ENCODE data around the gene BRSK2. TPM values are rescaled to one million over a fixed set of nuclear protein-coding genes. Genes with fewer than 3 reads are reported as not detected.

BRSK2 gene
- total RNA-seq, 4 donors from 2014 or later, result 0.26 to 0.30 TPM; not detected in 2

DNA sequence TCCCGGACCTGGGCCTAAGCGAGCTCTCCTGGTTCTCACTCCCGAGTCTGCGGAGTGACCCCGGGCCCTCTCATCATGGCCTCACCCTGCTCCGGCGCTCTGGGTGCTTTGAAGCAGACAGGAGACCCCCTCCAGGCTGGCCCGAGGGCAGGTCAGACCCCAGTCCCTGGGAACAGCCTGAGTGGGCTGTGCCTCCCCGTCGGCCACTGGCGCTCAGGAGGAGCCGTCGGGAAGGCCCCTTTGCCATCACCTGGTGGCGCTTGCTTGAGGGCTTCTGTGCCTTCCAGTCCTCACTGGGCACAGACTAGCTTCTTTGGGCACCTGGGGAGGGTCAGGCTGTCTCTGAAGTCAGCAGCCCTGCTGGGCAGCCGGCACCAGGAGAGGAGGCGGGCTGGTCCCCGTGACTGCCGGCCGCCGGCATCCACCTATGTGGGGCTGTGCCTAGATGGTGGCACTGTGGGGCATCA, 6.7 kb downstream of the BRSK2 start:
- H3K27me3 ChIP-seq, result peaks cover 83% of the 10 kb centered on the region
- WGBS, result 96% methylated on average over 14 of the region's 20 CpGs
- TF ChIP-seq POLR2AphosphoS5 (IDR thresholded peaks at IDR 0.05) (no peak), POLR2A (IDR thresholded peaks at IDR 0.05) (no peak), EP300 (IDR thresholded peaks at IDR 0.05) (no peak)
- TF ChIP-seq, protein P1, sequence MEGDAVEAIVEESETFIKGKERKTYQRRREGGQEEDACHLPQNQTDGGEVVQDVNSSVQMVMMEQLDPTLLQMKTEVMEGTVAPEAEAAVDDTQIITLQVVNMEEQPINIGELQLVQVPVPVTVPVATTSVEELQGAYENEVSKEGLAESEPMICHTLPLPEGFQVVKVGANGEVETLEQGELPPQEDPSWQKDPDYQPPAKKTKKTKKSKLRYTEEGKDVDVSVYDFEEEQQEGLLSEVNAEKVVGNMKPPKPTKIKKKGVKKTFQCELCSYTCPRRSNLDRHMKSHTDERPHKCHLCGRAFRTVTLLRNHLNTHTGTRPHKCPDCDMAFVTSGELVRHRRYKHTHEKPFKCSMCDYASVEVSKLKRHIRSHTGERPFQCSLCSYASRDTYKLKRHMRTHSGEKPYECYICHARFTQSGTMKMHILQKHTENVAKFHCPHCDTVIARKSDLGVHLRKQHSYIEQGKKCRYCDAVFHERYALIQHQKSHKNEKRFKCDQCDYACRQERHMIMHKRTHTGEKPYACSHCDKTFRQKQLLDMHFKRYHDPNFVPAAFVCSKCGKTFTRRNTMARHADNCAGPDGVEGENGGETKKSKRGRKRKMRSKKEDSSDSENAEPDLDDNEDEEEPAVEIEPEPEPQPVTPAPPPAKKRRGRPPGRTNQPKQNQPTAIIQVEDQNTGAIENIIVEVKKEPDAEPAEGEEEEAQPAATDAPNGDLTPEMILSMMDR (IDR thresholded peaks at IDR 0.05), result no peak

DNA sequence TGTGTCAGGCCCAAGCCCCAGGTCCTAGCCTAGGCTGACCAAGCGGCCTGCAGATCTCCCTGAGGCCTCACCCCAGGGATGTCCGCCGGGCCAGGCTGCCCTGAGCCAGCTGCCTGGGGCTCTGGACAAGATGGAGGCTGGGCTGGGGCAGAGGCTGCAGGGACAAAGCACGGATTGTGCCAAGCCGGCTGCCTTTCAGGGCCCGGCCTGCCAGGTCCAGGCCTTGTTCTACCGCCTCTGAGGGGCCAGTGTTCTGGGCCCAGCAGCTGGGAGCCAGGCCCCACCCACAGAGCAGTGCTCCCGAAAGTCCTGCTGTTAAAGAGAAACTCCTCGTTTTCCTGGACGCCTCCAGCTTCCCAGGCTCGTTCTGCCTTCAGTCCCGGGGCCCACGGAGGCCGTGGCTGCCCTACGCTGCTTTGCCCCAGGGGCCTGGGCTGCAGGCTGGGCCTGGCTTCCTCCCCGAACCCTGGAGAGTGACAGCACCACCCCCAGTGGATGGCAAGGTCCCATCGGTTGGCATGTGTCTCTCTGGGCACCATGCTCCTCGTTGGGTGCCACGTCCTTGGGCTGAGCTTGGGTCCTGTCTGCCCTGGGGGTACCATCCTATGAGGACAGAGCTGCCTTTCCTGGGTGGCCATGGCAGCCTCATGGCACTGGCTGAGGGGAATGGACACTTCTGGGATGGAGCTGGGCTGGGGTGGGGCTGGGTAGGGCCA, 7.6 kb downstream of the BRSK2 start:
- no peak overlapping the region for H3K27ac ChIP-seq
- WGBS, result no CpG with 5 or more reads among the region's 19 CpGs
- DNase-seq (ENCODE audit: low spot score in 2 of 2), result no peak
- H3K9me3 ChIP-seq, result no peaks in the 10 kb centered on the region
- H3K4me1 ChIP-seq, result no peaks in the 10 kb centered on the region
- no peaks in the 10 kb centered on the region for H3K36me3 ChIP-seq
- TF ChIP-seq POLR2AphosphoS5 (IDR thresholded peaks at IDR 0.05) (no peak), POLR2A (IDR thresholded peaks at IDR 0.05) (no peak), EP300 (IDR thresholded peaks at IDR 0.05) (no peak)
- TF ChIP-seq, protein P1 (IDR thresholded peaks at IDR 0.05), result no peak
- no peak overlapping the region for H3K4me3 ChIP-seq
- peaks cover 81% of the 10 kb centered on the region for H3K27me3 ChIP-seq

More for the DNA sequence above, 6.7 kb downstream of the BRSK2 start:
- Histone ChIP-seq H3K9me3 (no peaks in the 10 kb centered on the region), H3K27ac (no peak overlapping the region), H3K4me1 (no peaks in the 10 kb centered on the region), H3K36me3 (no peaks in the 10 kb centered on the region), H3K4me3 (no peak overlapping the region)
- DNase-seq (ENCODE audit: low spot score in 2 of 2), result no peak

DNA sequence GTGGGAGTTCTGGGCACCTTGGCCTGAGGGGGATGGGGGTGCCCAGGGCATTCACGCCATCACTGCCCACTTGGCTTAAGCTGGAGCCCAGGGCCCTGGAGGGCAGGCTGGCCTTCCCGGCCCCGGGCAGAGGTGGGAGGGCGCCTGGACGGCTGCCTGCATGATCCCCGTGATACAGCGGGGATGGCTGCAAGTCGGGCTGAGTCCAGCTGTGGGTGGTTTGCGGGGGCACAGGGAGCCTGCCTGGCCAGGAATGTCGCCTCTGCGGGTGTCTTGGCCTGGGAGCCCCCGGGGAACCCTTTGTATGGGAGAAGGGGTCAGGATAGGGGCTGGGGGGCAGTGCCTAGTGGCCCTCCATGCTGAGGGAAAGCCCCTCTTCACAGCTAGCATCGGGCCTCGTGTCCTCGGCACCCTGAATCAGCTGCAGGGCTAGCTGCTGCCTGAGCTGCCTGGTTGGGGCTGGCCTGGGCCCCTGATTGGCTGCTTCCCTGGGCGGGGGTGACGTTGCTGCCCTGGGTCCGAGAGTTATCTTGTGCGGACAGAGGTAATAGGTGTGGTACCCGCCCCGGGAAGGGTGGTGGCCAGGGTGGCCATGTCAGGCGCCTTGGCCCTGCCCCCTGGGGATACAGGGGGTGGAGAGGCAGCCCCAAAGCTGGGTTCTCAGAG, 8.3 kb downstream of the BRSK2 start:
- 60% methylated on average over 1 of the region's 22 CpGs for WGBS
- H3K27ac ChIP-seq, result no peak overlapping the region
- DNase-seq (ENCODE audit: low spot score in 2 of 2), result no peak
- H3K36me3 ChIP-seq, result no peaks in the 10 kb centered on the region
- TF ChIP-seq POLR2A (IDR thresholded peaks at IDR 0.05), result no peak
- TF ChIP-seq, protein P1 (IDR thresholded peaks at IDR 0.05), result no peak
- TF ChIP-seq EP300 (IDR thresholded peaks at IDR 0.05), result no peak
- no peaks in the 10 kb centered on the region for H3K4me1 ChIP-seq
- peaks cover 80% of the 10 kb centered on the region for H3K27me3 ChIP-seq
- H3K9me3 ChIP-seq, result no peaks in the 10 kb centered on the region
- no peak overlapping the region for H3K4me3 ChIP-seq

DNA sequence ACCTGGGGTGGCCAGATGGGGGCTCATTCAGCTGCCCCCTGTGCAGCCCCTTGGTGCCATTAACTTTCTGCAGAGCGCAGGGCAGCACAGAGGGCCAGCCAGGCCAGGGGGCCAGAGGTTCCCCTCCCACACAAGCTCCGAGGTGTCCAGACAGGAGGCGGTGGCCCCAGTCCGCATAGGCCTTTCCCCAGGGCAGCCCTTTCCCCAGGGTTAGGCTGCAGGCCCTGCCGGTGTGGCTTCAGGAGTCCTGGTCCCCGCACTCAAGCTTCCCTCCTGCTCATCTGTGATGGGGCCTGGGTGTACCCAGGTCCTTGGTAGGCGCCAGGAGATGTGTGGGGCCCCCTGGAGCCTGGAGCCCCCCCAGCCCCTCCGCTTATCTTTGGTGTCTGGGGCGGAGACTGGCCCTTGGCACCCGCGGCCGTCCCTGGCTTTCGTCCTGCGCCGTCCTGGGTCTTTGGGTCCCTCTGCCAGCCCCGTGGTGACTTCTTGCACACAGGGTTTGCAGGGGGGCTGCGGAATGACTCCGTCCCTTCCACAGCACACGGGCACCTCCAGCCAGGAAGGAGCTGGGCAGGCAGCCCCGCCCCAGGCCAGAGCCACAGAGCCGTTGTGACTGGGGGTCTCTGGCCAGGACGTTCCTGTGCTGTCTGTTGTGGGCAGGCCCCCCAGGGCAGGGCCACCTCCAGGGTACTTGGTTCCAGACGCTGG, 8.9 kb downstream of the BRSK2 start:
- TF ChIP-seq POLR2AphosphoS5 (IDR thresholded peaks at IDR 0.05) (no peak), POLR2A (IDR thresholded peaks at IDR 0.05) (no peak), EP300 (IDR thresholded peaks at IDR 0.05) (no peak)
- TF ChIP-seq, protein P1 (IDR thresholded peaks at IDR 0.05), result no peak
- DNase-seq (ENCODE audit: low spot score in 2 of 2), result no peak
- Histone ChIP-seq H3K36me3 (no peaks in the 10 kb centered on the region), H3K9me3 (no peaks in the 10 kb centered on the region), H3K27ac (no peak overlapping the region), H3K27me3 (peaks cover 76% of the 10 kb centered on the region), H3K4me1 (no peaks in the 10 kb centered on the region), H3K4me3 (no peak overlapping the region)
- 85% methylated on average over 4 of the region's 23 CpGs for WGBS
